ENCODE data around the gene NCAPG2.

DNA sequence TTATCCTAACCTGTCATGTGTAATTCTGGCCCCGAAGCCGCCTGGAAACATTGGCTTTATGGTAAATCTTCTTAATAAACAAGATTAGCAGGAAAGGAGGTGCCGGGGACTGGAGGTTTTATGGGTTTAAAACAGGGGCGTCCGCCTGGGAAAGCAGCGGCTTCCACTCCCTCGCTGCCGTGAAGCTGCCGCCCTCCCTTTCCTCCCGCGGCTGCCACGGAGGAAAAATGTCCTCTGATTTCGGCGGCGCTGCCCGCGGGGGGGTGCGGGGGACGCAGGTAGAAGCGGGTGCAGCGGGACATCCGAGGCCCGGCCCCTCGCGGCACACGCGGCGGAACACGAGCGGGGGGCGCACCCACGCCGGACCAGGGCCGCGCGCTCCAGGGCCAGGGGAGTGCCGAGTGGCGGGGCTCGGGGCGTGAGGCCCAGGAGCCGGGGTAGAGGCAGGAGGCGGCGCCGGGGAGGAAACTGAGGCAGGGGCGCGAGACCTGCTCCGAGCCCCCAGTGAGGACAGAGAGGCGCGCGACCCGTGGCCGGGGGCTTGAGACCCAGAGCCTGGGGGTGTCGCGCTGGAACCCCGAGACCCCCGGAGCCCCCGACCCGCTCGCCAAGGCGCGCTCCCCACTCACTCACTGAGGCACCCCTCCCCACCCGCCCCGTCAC, 118.0 kb downstream of the NCAPG2 start:
- TF ChIP-seq, protein P1, sequence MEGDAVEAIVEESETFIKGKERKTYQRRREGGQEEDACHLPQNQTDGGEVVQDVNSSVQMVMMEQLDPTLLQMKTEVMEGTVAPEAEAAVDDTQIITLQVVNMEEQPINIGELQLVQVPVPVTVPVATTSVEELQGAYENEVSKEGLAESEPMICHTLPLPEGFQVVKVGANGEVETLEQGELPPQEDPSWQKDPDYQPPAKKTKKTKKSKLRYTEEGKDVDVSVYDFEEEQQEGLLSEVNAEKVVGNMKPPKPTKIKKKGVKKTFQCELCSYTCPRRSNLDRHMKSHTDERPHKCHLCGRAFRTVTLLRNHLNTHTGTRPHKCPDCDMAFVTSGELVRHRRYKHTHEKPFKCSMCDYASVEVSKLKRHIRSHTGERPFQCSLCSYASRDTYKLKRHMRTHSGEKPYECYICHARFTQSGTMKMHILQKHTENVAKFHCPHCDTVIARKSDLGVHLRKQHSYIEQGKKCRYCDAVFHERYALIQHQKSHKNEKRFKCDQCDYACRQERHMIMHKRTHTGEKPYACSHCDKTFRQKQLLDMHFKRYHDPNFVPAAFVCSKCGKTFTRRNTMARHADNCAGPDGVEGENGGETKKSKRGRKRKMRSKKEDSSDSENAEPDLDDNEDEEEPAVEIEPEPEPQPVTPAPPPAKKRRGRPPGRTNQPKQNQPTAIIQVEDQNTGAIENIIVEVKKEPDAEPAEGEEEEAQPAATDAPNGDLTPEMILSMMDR (IDR thresholded peaks at IDR 0.05): no peak
- TF ChIP-seq POLR2A (IDR thresholded peaks at IDR 0.05): no peak

Data from body of pancreas (tissue), 4 donors.